ENCODE data around the gene SMARCA2.

SMARCA2 gene

GRCh38 chr9:2043243-2043642 lies 28.1 kb downstream of the SMARCA2 start:
- no peak for DNase-seq

DNA sequence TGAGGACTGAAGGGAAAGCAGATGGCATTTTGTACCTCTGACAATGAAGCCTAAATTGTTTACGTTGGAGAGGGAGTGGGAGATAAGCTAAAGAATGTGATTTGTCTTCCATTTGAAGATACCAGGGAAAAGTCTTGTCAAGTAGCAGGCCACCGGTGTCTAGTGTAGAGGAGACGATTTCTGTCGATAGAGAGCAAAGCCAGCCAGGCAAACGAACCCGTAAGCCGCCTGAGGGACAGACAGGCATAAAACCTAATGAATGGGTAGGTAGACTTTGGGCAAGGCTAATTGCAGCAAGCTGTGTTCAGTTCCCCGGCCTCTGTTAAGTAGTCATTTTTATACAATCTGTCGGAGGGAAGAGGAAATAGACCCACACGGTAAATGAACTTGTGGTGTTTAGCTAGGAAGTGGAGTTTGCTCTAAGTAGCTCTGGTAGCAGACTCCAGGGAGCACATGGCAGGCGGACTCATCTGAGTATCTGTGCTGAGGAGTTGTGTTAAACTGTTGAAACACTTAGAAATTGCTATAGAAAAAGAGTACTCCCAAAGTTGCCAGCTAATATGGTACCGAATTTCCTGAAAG lies 28.8 kb downstream of the SMARCA2 start:
- no peak for DNase-seq

DNA sequence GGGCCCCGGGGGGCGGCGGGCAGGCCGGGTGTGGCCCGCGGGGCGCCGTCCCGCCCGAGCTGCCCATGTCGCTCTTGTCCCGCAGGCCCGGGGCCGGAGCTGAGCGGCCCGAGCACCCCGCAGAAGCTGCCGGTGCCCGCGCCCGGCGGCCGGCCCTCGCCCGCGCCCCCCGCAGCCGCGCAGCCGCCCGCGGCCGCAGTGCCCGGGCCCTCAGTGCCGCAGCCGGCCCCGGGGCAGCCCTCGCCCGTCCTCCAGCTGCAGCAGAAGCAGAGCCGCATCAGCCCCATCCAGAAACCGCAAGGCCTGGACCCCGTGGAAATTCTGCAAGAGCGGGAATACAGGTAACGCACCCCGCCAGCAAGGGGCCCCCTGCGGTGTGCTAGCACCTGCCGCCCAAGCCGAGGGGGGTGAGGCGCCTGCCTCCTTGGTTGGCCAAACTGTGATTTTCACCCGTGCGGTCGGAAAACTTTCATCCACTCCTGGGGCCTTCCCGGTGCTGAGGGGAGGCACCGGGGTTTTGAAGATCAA lies 32.1 kb downstream of the SMARCA2 start:
- DNase-seq: no peak

GRCh38 chr9:2047916-2048315 lies 32.8 kb downstream of the SMARCA2 start:
- DNase-seq: no peak

GRCh38 chr9:2050236-2050635 lies 35.1 kb downstream of the SMARCA2 start:
- DNase-seq: no peak

GRCh38 chr9:2053883-2054845 lies 39.0 kb downstream of the SMARCA2 start:
- DNase-seq: peak; percentile 82

DNA sequence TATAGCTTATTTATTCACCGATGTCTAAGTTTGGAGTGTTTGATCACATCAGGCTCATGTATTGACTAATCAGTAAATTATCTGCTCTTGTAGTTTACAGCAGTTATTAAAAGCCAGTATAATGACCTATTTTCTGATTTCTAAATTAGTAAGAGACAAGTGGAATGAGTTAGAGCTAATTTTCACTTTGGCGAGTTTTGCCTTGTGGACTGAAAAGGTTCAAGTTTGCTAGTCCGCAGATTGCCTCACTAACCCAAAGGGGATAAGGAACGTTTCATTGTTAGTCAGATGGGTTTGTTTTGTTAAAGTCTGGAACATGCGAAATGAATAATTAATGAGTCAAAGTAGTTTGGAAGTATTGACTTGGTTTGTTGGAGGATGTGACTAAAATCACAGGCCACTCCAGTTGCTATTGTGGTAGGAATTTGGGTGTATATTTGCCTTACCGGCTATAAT lies 40.1 kb downstream of the SMARCA2 start:
- DNase-seq: no peak

DNA sequence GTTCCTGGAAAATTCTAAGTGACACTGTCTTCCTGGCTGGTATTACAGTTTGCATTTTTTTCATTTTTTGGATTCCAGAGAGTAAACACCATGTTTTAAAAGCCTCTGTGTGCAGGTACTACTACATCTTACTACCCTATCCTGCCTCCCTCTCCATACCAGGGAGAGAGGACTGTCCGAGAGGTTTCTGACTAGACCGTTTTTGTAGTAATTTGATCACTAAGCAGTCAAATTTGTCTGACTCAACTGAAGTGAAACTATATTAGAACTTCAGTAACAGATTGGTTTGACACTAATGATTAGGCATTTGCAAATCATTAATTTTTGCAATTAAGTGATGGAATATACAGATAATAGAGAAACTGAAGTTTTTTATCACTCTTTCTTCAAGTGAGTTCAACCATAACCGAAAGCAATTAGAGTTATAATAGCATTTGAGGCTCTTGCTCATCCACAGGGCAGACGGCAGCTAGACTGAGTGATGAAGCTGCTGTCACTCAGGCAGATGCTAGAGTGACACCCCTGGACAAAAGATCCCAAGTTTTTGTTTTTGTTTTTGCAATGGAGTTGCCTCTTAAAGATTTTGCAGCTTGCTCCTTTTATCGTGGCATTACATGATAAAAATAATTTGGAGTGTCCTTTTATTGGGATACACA lies 44.3 kb downstream of the SMARCA2 start:
- DNase-seq: no peak

DNA sequence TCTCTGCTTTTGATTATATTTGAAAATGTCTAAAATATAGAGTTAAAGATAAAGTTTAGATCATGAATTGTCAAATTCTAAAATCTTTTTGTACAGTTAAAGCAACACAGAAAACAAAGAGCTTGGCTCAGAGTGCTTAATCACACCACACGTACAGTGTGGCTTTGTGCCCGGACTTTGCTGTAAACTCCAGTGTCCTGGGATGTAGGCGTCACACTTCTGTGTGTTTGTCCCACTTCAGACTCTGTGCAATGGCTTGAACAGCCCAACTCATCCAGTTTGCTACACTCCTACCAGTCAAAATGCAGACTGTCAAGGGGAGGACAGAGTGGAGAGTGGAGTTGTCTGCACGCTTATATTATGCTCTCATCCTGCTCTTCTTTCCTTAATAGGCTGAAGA lies 45.3 kb downstream of the SMARCA2 start:
- no peak for DNase-seq

DNA sequence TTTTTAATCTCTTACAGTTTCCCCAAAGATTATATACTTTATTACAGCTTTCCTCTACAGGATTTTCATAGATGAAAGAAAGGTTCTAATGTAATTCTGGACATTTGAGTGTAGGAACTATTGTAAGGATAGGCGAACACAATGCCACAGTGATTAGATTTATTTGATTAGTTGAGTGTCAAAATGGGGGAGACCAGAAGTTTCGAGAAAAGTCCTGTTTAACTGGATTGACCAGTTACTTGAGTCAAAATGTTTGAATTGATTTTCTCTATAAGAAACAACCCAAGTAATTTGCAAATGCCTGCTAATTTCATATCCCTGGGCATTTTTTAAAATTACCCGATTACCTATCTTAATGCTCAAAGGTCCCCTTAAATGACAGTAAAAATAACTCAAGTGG lies 50.6 kb downstream of the SMARCA2 start:
- DNase-seq: no peak

DNA sequence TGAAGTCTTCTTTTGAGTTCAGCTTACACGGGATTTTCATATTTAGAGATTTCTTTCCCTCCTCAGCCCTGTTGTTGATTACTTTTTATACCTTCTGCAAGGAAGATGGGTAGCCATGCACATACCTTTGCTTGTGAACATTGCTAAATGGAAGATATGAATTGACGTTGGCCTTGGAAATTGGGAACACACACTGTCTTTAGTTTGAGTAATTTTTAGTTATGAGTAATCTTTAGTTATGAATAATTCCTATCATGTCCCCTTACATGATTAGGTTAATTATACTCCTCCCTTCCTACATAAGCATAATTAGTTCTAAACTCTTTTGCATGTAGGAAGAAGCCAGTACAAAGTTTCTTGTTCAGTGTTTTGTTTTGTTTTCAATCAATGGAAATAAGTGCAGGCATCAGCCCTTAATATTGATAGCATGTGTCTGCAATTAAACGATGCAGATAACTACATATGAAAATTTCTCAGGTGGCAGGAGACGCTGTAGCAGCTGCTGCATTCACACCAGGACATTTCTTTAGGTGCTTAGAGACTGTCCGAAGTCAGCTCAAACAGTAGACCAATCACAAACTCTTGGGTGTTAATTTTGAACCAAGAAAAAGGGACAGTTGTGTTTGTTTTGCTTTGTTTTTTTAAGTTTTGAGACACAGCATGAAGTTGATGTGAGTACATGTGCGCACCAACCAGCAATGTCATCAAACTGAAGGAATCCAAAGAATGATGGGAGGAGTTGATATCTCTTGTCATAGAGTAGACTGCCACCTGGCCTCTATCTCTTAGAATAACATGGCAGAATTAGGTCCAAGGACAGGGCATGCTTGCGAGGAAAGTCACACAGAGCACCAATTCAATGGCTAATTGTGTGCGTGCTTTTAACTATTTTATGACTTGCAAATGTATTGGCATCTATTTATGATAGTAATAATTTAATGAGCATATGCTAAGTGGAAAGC lies 51.4 kb downstream of the SMARCA2 start:
- peak; percentile 44 for DNase-seq

GRCh38 chr9:2072752-2073405 lies 57.7 kb downstream of the SMARCA2 start:
- DNase-seq: no peak

GRCh38 chr9:2082772-2083171 lies 67.6 kb downstream of the SMARCA2 start:
- DNase-seq: no peak

GRCh38 chr9:2083479-2083878 lies 68.3 kb downstream of the SMARCA2 start:
- DNase-seq: no peak

DNA sequence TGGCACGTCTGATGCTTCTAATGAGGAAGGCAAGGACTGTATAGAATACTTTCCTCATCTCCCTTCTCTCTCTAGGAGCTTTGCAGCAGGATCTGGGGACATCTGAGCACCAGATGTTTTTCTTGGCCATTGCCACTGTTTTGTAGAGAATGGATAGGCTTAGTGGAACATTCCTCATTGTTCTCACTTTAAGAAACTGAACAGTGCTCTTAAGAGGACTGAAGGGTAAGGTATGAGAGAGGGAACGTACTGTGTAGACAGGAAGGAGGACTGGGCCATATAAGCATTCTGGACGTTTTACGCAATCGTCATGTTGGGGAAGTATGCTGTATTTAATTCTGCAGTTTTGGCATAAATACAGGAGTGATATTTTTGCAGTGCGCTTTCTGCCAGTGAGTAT lies 70.6 kb downstream of the SMARCA2 start:
- DNase-seq: no peak

- DNase-seq: no peak
Observed at GRCh38 chr9:2086116-2086515, 71.0 kb downstream of the SMARCA2 start.

DNA sequence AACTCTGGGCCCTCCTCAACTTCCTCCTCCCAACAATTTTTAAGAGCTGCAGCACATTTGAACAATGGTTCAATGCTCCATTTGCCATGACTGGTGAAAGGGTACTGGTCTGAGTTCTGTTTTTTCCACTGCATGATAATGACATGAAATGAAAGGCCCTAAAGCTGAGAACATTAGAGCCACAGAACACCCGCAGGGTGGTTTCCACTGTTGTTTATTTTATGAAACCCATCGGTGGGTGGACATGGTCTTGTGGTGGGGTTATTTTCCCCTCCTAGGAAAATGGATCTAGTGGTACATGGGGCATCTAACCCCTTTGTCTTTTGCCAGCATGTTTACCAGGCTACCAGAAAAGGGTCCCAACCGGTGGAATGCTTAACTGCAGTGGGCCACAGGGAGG lies 71.8 kb downstream of the SMARCA2 start:
- no peak for DNase-seq

DNA sequence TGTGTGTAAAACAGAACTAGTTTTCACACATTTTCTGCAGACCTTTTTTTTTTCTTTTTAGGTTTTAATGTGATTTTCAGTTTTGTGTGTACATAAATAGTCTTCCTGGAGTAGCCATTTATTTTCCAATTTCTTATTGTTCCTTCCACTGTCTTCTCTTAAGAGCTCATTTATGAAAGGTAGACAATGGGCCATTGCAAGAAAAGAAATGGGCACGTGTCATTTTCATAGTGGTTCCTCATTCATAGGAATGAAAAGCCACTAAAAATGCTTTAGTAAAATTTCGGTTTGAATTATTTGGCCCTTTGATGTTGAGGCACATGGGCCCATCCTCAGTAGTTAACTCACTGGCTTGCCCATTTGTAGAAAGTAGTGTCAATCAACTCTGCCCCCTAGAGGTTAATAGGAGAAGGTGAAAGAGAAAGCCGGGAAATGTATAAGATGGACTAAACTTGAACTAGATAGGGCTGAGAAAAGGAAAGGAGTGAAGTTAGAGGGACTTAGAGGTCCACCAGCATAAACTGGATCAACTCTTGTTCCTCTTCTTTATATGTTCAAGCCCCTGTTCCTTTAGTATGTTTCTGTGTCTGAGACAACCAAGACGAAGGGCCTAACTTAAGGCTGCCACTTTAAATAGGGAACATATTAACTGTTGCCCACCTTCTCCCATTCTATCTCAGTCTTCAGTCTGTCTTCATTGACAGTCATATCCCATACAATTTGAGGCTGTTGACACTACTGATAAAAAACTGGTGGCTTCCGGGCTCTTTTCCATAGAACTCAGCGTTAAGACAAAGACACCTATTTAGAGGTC lies 72.6 kb downstream of the SMARCA2 start:
- DNase-seq: peak; percentile 72

- DNase-seq: no peak
Observed at GRCh38 chr9:2093920-2094597, 78.9 kb downstream of the SMARCA2 start.

DNA sequence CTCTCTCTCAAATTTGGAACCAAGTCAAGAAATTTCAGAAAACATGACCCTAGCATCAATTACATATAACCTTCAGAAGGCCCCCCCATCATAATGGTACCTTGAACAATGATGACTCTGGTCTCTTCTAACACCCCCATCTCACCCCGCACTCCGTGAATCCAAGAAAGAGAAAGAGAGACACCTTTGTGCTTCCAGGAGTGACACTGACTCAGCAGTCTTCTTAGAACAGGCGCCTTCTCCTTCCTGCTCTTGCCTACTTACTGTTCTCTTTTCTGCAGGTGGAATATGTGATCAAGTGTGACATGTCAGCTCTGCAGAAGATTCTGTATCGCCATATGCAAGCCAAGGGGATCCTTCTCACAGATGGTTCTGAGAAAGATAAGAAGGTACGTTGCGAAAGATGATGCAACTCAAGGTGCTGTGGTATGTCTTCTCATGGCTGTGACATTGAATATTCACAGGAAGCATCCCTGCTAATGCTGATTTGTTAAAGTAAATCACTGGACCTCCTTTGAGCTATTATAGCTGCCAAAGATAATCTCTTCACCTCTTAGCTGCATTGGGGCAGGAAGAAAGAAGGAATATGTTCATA lies 81.3 kb downstream of the SMARCA2 start:
- no peak for DNase-seq
